Activated T-cell treated with anti-CD3 and anti-CD28 coated beads, Interleukin-2, amount 50 U/mL, for 72 hours (primary cell): ENCODE measurements around the gene RHOA. TPM values are rescaled to one million over a fixed set of nuclear protein-coding genes. Genes with fewer than 3 reads are reported as not detected.
"Not testable (repeated sequence)": the region's sequence is repeated elsewhere in the genome, so short reads cannot be mapped to it uniquely, and the experiment has no call there.

Experiments
- ATAC-seq, 2 donors: fragments of 150-1000 bp; cut with Tn5 transposase; replicated peaks in 1 of 2; 2 replicates each; pipeline ENCODE4 v1.10.0; 2021; ENCODE audit warnings: moderate library complexity in 2 of 2, mild to moderate bottlenecking in 1 of 2
- DNase-seq, 2 donors: peaks; one replicate each; pipeline ENCODE4 v3.0.0; 2021 to 2022; ENCODE audit warnings: mixed read lengths in 1 of 2
- H3K27ac Mint-ChIP-seq: one replicate; pipeline ENCODE4 v1.8.0; 2022; ENCODE audit warnings: mild to moderate bottlenecking, moderate library complexity, mixed read lengths
- H3K27me3 Mint-ChIP-seq: one replicate; pipeline ENCODE4 v1.8.0; 2022; ENCODE audit warnings: low read depth, mixed read lengths
- H3K36me3 Mint-ChIP-seq, 2 donors: one replicate each; pipeline ENCODE4 v1.8.0; 2022; ENCODE audit warnings: mixed read lengths in 2 of 2, mild to moderate bottlenecking in 1 of 2; ENCODE audit not compliant: insufficient read depth in 2 of 2
- H3K4me1 Mint-ChIP-seq: one replicate; pipeline ENCODE4 v1.8.0; 2022; ENCODE audit warnings: low read depth, mixed read lengths
- H3K4me3 Mint-ChIP-seq, 2 donors: one replicate each; pipeline ENCODE4 v1.8.0; 2022; ENCODE audit warnings: mild to moderate bottlenecking in 2 of 2, mixed read lengths in 2 of 2, moderate library complexity in 2 of 2
- H3K9me3 Mint-ChIP-seq, 2 donors: one replicate each; pipeline ENCODE4 v1.8.0; 2022; ENCODE audit warnings: mixed read lengths in 2 of 2
- total RNA-seq, 2 donors: library from RNA; stranded (reverse); gene quantifications; one replicate each; pipeline ENCODE4 v1.2.3, GENCODE V29; 2022

The RHOA gene
- total RNA-seq, 2 donors from 2014 or later, result 458 to 468 TPM

DNA sequence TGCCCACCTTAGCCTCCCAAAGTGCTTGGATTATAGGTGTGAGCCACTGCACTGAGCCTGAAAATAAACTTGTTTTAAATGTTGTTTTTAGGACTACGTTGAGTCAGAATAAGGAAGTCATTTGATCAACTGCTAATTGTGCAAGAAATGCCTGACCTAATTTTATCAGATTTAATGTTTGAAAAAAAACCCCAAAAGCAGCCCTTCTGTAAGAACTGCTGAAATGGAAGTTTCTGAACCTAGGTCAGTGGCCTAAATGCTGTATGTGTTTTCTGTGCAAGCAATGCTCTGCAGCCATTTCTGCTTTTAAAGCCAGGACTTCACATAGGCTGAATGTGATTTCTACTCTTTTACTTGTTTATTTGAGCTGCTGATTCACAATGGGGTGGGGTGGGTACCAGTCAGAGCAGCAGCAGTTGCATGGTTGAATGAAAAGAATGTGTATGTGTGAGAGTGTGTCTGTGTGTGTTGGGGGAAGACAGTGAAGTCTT, 60.2 kb downstream of the RHOA start:
- no peak for DNase-seq
- no peak overlapping the region for H3K4me3 Mint-ChIP-seq
- ATAC-seq, result peak in 1 of 2 donors; percentile 21
- peaks cover 16% of the 10 kb centered on the region for H3K4me1 Mint-ChIP-seq
- H3K27ac Mint-ChIP-seq, result peak overlapping the region; percentile 7
- H3K36me3 Mint-ChIP-seq, result peaks cover 5% of the 10 kb centered on the region in 2 donors
- H3K9me3 Mint-ChIP-seq, result no peaks in the 10 kb centered on the region
- H3K27me3 Mint-ChIP-seq, result no peaks in the 10 kb centered on the region

GRCh38 chr3:49349348-49350114, 62.2 kb downstream of the RHOA start:
- Mint-ChIP-seq H3K36me3 (no peaks in the 10 kb centered on the region), H3K9me3 (no peaks in the 10 kb centered on the region), H3K27ac (no peak overlapping the region), H3K4me1 (peaks cover 20% of the 10 kb centered on the region), H3K4me3 (no peak overlapping the region), H3K27me3 (no peaks in the 10 kb centered on the region)
- ATAC-seq (no peak), DNase-seq (no peak)

- not testable (repeated sequence) for ATAC-seq, H3K9me3 Mint-ChIP-seq, H3K36me3 Mint-ChIP-seq, H3K27me3 Mint-ChIP-seq, H3K4me3 Mint-ChIP-seq, H3K27ac Mint-ChIP-seq, DNase-seq
- H3K4me1 Mint-ChIP-seq, result peaks cover 22% of the 10 kb centered on the region
Measured at GRCh38 chr3:49348361-49348760, 63.4 kb downstream of the RHOA start.

DNA sequence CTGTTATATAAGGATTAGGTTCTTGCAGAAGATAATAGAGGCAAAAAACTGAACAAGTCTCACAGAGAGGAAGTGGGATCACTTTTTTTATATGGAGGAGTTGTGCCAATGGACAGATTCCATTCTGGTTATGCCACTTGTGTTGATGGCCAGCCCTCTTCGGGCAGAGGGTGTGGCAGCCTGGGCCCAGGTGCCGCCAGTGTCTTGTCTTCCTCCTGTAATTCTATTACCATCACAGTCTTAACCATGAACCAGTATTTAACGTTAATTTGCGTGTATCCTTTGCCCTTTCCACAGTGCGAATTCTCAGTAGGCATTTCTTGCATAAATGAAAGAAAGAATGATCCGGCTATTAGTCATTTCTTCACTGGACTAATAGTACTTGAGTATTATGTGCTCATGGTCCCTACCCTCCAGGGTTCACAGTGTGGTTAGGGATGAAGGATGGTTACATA, 65.0 kb downstream of the RHOA start:
- ATAC-seq (no peak), DNase-seq (no peak)
- Mint-ChIP-seq H3K9me3 (no peaks in the 10 kb centered on the region), H3K27me3 (no peaks in the 10 kb centered on the region), H3K4me1 (peaks cover 22% of the 10 kb centered on the region), H3K27ac (no peak overlapping the region), H3K4me3 (no peak overlapping the region), H3K36me3 (no peaks in the 10 kb centered on the region)

DNA sequence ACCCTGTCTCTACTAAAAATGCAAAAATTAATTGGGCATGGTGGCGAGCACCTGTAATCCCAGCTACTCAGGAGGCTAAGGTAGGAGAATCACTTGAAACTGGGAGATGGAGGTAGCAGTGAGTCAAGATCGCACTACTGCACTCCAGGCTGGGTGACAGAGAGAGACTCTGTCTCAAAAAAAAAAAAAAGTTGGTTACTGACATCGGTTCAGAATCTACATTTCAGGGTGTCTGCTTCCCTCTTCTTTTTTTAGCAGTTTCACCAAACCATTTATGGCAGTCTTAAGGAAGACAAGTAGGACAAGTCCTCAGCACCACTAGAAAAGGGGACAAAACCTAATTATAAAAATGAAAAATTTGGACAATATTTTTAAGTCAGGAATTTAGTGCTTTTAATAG, 68.6 kb downstream of the RHOA start:
- Mint-ChIP-seq H3K4me1 (peaks cover 50% of the 10 kb centered on the region), H3K36me3 (peaks cover 0 to 5% of the 10 kb centered on the region in 2 donors), H3K9me3 (no peaks in the 10 kb centered on the region), H3K4me3 (no peak overlapping the region), H3K27me3 (no peaks in the 10 kb centered on the region), H3K27ac (peak overlapping the region; percentile 40)
- ATAC-seq, result no peak
- no peak for DNase-seq

- Mint-ChIP-seq H3K4me1 (peaks cover 55% of the 10 kb centered on the region), H3K27ac (peak overlapping the region; percentile 38), H3K36me3 (peaks cover 0 to 6% of the 10 kb centered on the region in 2 donors), H3K4me3 (peak overlapping the region; percentile 1 to 42), H3K27me3 (no peaks in the 10 kb centered on the region), H3K9me3 (no peaks in the 10 kb centered on the region)
- no peak for DNase-seq
- no peak for ATAC-seq
Measured at GRCh38 chr3:49341996-49342395, 69.8 kb downstream of the RHOA start.

DNA sequence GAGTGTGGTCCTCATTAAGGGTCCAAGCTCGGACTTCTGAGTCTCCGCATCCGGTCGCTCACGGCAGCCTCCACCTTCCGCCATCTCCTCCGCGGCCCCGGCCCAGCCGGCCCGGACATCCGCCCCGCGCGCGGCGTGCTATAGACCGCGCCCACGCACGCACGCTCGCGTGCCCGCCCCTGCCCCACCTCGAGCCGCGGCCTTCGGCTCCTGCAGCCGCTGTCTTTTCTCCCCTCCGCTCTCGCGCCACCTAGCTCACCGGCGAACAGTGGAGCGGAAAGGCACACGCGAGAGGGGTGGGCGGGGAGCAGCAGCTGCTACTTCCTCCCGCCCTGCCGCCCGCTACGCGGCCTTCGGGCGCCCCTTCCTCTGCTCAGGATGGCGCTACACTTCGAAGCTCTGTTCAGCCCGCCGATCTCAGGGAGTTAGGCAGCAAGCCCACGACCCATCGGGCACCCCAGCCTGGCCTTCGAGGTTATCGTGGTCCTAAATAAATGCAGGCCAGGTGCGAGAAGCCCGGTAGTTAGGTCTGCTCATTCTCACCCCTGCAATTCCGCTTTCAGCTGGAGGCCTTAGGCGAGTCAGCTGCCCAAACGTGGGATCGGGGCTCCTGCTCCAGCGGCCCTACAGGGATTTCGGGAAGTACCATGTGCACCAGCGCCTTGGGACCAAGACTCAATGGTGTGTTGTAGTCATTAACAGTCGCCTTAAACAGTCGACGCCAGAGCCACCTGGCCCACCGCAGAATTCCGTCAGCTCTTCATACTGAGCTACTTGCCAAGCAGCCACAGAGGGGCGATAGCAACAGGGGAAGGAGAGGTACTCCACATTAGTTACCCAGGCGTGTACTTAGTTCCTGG, 71.6 kb downstream of the RHOA start, which contains the start of gene USP4:
Gene USP4 (minus strand): TSS at position 113 of the 860 bp plus-strand sequence. CDS start 29 bp downstream, at position 84.
- H3K9me3 Mint-ChIP-seq, result no peaks in the 10 kb centered on the region
- peak within 1 kb of the TSS; percentile 94 for H3K27ac Mint-ChIP-seq
- ATAC-seq, result peak; percentile 92 to 95
- peak; percentile 96 to 98 for DNase-seq
- H3K4me1 Mint-ChIP-seq, result peaks cover 57% of the 10 kb centered on the region
- peaks cover 2 to 12% of the 10 kb centered on the region in 2 donors for H3K36me3 Mint-ChIP-seq
- no peaks in the 10 kb centered on the region for H3K27me3 Mint-ChIP-seq
- peak within 1 kb of the TSS; percentile 96 to 100 for H3K4me3 Mint-ChIP-seq

DNA sequence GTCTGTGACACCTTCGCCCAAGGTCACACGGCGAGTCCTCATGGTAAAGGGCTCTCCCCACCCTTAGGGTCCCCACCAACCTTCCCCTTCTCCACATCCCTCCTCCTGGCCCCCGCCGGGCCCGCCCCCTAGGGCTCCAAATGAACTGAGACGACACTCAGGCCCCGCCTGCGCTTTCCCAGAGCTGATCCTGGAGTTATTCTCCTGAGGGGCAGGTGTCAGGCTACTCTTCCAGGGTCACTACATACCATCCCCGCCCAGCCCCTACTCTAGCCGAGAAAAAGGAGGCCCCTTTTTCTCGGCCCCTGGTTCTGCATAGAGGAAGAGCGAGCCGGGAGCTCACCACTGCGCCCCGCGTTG, 72.2 kb downstream of the RHOA start:
- ATAC-seq (peak in 1 of 2 donors; percentile 2), DNase-seq (peak in 1 of 2 donors; percentile 31)
- Mint-ChIP-seq H3K36me3 (peaks cover 2 to 12% of the 10 kb centered on the region in 2 donors), H3K4me3 (peak overlapping the region; percentile 96 to 100), H3K27me3 (no peaks in the 10 kb centered on the region), H3K9me3 (no peaks in the 10 kb centered on the region), H3K27ac (peak overlapping the region; percentile 94), H3K4me1 (peaks cover 51% of the 10 kb centered on the region)

DNA sequence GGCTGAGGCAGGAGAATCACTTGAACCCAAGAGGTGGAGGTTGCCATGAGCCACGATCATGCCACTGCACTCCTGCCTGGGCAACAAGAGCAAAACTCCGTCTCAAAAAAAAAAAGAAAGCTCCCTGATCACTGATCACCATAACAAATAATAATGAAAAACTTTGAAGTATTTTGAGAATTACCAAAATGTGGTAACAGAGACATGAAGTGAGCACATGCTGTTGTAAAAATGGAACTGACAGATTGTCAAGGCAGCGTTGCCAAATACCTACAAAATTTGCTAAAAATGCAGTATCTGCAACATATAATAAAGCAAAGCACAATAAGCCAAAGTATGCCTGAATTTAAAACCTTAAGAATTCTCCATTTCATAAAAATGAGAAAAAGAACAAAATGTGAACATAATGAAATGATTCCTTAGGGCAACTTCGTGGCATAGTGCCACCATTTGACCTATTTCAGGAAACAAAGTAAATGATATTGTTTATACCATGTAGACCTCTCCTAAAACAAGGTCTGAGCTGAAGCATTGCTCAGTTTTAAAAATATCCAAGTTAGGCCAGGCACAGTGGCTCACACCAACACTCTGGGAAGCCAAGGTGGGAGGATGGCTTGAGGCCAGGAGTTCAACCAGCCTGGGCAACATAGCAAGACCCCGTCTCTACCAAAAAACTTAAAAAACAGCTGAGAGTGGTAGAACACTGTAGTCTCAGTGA, 77.7 kb downstream of the RHOA start:
- ATAC-seq, result no peak
- H3K4me1 Mint-ChIP-seq, result peaks cover 31% of the 10 kb centered on the region

DNA sequence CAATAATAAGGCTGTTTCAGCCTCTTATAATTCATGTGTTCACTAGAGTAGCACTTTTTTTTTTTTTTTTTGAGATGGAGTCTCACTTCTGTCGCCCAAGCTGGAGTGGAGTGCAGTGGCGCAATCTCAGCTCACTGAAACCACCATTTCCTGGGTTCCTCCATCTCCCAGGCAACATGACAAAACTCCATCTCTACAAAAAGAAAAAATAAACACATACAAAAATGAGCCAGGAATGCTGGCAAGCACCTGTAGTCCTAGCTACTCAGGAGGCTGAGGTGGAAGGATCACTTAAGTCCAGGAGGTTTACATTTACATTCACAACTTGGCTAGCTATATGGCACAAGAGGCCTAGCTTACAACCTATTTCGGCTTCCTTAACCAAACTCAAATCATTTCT, 78.7 kb downstream of the RHOA start:
- H3K9me3 Mint-ChIP-seq, result no peaks in the 10 kb centered on the region
- H3K4me1 Mint-ChIP-seq, result peaks cover 21% of the 10 kb centered on the region
- peak overlapping the region; percentile 54 for H3K27ac Mint-ChIP-seq
- DNase-seq, result no peak
- peaks cover 9 to 22% of the 10 kb centered on the region in 2 donors for H3K36me3 Mint-ChIP-seq
- H3K4me3 Mint-ChIP-seq, result no peak overlapping the region
- ATAC-seq, result peak in 1 of 2 donors; percentile 30
- no peaks in the 10 kb centered on the region for H3K27me3 Mint-ChIP-seq

More for the DNA sequence above, 77.7 kb downstream of the RHOA start:
- H3K27ac Mint-ChIP-seq, result peak overlapping the region; percentile 50
- H3K9me3 Mint-ChIP-seq, result no peaks in the 10 kb centered on the region
- H3K27me3 Mint-ChIP-seq, result no peaks in the 10 kb centered on the region
- peaks cover 9 to 22% of the 10 kb centered on the region in 2 donors for H3K36me3 Mint-ChIP-seq
- DNase-seq, result no peak
- H3K4me3 Mint-ChIP-seq, result no peak overlapping the region

GRCh38 chr3:49329186-49329585, 82.6 kb downstream of the RHOA start:
- Mint-ChIP-seq H3K9me3 (no peaks in the 10 kb centered on the region), H3K36me3 (peaks cover 16 to 19% of the 10 kb centered on the region in 2 donors), H3K4me1 (peaks cover 11% of the 10 kb centered on the region), H3K27me3 (no peaks in the 10 kb centered on the region), H3K27ac (peak overlapping the region; percentile 21), H3K4me3 (no peak overlapping the region)
- DNase-seq (no peak), ATAC-seq (no peak)

- H3K4me1 Mint-ChIP-seq, H3K4me3 Mint-ChIP-seq, ATAC-seq, H3K9me3 Mint-ChIP-seq, H3K27me3 Mint-ChIP-seq, H3K27ac Mint-ChIP-seq, DNase-seq: not testable (repeated sequence)
- H3K36me3 Mint-ChIP-seq, result peaks cover 15 to 17% of the 10 kb centered on the region in 2 donors
Measured at GRCh38 chr3:49328350-49328749, 83.4 kb downstream of the RHOA start.
